Thyroid gland (tissue), 4 donors: ENCODE measurements around the gene COL1A2. TPM values are rescaled to one million over a fixed set of nuclear protein-coding genes. Genes with fewer than 3 reads are reported as not detected.

Experiments used
- DNase-seq, 2 donors: peaks; one replicate each; pipeline ENCODE4 v3.0.0-alpha.2; 2019
- H3K27ac ChIP-seq, 3 donors: fragments of 200-600 bp; sonication (generic); 1 replicate in 2 of 3; 2 replicates in 1 of 3; pipeline ENCODE4 v1.5.1; 2016 to 2019; ENCODE audit warnings: mild to moderate bottlenecking in 1 of 3, moderate library complexity in 1 of 3
- H3K27me3 ChIP-seq: fragments of 200-600 bp; sonication (generic); one replicate; pipeline ENCODE4 v1.5.1; 2019
- H3K36me3 ChIP-seq, 2 donors: fragments of 200-600 bp; sonication (generic); one replicate each; pipeline ENCODE4 v1.5.1; 2016 to 2019
- H3K4me1 ChIP-seq, 2 donors: fragments of 200-600 bp; sonication (generic); one replicate each; pipeline ENCODE4 v1.5.1; 2017 to 2019
- H3K4me3 ChIP-seq, 3 donors: fragments of 200-600 bp; sonication (generic); replicated peaks in 1 of 3; 1 replicate in 2 of 3; 2 replicates in 1 of 3; pipeline ENCODE4 v1.5.1; 2016; ENCODE audit warnings: mild to moderate bottlenecking in 1 of 3
- H3K9me3 ChIP-seq: fragments of 200-600 bp; sonication (generic); one replicate; pipeline ENCODE4 v1.5.1; 2017
- CTCF ChIP-seq, 6 experiments: fragments of 200-600 bp in 3 of 6; fragments of 450-650 bp in 3 of 6; sonication (generic) in 3 of 6; IDR thresholded peaks; one replicate each; pipeline ENCODE4 v1.5.1; 2016 to 2019; ENCODE audit warnings: antibody characterized with exemption in 6 of 6, mild to moderate bottlenecking in 2 of 6, inconsistent platforms in 1 of 6, moderate library complexity in 1 of 6
- POLR2A ChIP-seq, 2 donors: fragments of 450-650 bp; IDR thresholded peaks; one replicate each; pipeline ENCODE4 v1.6.1; 2017; ENCODE audit warnings: antibody characterized with exemption in 2 of 2, mild to moderate bottlenecking in 2 of 2, moderate library complexity in 1 of 2
- WGBS, 2 donors: methylation state at CpG; one replicate each; pipeline ENCODE4 v1.1.5; 2017; 5-methylcytosine and 5-hydroxymethylcytosine counted together
- intact Hi-C: fragments of 100-400 bp; cut with DNase I; formaldehyde crosslinking; loops from one replicate; pipeline ENCODE4 v1.15.1; 2023
- total RNA-seq, 4 donors: library from RNA; depleted of rRNA; stranded (reverse); fragments of >200 nt; gene quantifications; one replicate each; pipeline ENCODE4 v1.2.3, GENCODE V29; 2016

Gene COL1A2
- total RNA-seq, 4 donors from 2014 or later = 50.4 to 143 (median 88.4) TPM

GRCh38 chr7:94386416-94386815 lies 8.3 kb upstream of the COL1A2 start:
- Histone ChIP-seq H3K27me3 (no peaks in the 10 kb centered on the region), H3K9me3 (no peaks in the 10 kb centered on the region), H3K36me3 (no peaks in the 10 kb centered on the region), H3K4me3 (no peak overlapping the region), H3K27ac (no peak overlapping the region), H3K4me1 (no peaks in the 10 kb centered on the region)
- 90% methylated on average over 2 of the region's 2 CpGs for WGBS, 2 donors
- no peak for DNase-seq
- intact Hi-C loops = no loop called here
- TF ChIP-seq POLR2A (IDR thresholded peaks at IDR 0.05) = no peak
- TF ChIP-seq CTCF (IDR thresholded peaks at IDR 0.05) = no peak

GRCh38 chr7:94388540-94388939 lies 6.2 kb upstream of the COL1A2 start:
- Histone ChIP-seq H3K4me1 (no peaks in the 10 kb centered on the region), H3K27me3 (no peaks in the 10 kb centered on the region), H3K36me3 (no peaks in the 10 kb centered on the region), H3K27ac (no peak overlapping the region), H3K9me3 (no peaks in the 10 kb centered on the region), H3K4me3 (no peak overlapping the region)
- DNase-seq = no peak
- intact Hi-C loops = no loop called here
- WGBS, 2 donors = 84 to 93% methylated on average over 1 of the region's 1 CpG
- TF ChIP-seq CTCF (IDR thresholded peaks at IDR 0.05) (no peak), POLR2A (IDR thresholded peaks at IDR 0.05) (no peak)

- DNase-seq = no peak
- Histone ChIP-seq H3K4me3 (no peak overlapping the region), H3K27me3 (no peaks in the 10 kb centered on the region), H3K27ac (no peak overlapping the region), H3K9me3 (no peaks in the 10 kb centered on the region), H3K4me1 (peaks cover 0 to 5% of the 10 kb centered on the region in 2 donors), H3K36me3 (no peaks in the 10 kb centered on the region)
- no peak for TF ChIP-seq POLR2A (IDR thresholded peaks at IDR 0.05)
- no peak for TF ChIP-seq CTCF (IDR thresholded peaks at IDR 0.05)
- intact Hi-C loops = no loop called here
- 93 to 97% methylated on average over 1 of the region's 1 CpG for WGBS, 2 donors
Measured at GRCh38 chr7:94389381-94389780, 5.3 kb upstream of the COL1A2 start.

- no peaks in the 10 kb centered on the region for H3K36me3 ChIP-seq
- peak in 1 of 2 donors; percentile 36 for DNase-seq
- H3K4me1 ChIP-seq = peaks cover 0 to 5% of the 10 kb centered on the region in 2 donors
- no peak overlapping the region for H3K4me3 ChIP-seq
- TF ChIP-seq CTCF (IDR thresholded peaks at IDR 0.05) (no peak), POLR2A (IDR thresholded peaks at IDR 0.05) (no peak)
- H3K27me3 ChIP-seq = no peaks in the 10 kb centered on the region
- intact Hi-C loops = loop anchor here (5.0 kb wide), 1 partner anchor 100 kb away; no protein-coding TSS in a partner anchor
- no peaks in the 10 kb centered on the region for H3K9me3 ChIP-seq
- 39 to 48% methylated on average over 4 of the region's 4 CpGs for WGBS, 2 donors
- H3K27ac ChIP-seq = peak overlapping the region in 1 of 3 donors; percentile 49
Measured at GRCh38 chr7:94391726-94392392, 2.8 kb upstream of the COL1A2 start.

- no peak overlapping the region for H3K4me3 ChIP-seq
- WGBS, 2 donors = 74 to 83% methylated on average over 1 of the region's 1 CpG
Measured at GRCh38 chr7:94392393-94392786, 2.3 kb upstream of the COL1A2 start.

More at GRCh38 chr7:94392393-94392786, 2.3 kb upstream of the COL1A2 start:
- no peaks in the 10 kb centered on the region for H3K9me3 ChIP-seq
- DNase-seq = no peak
- no peaks in the 10 kb centered on the region for H3K27me3 ChIP-seq
- intact Hi-C loops = loop anchor here (5.0 kb wide), 1 partner anchor 100 kb away; no protein-coding TSS in a partner anchor
- peaks cover 0 to 5% of the 10 kb centered on the region in 2 donors for H3K4me1 ChIP-seq
- H3K27ac ChIP-seq = peak overlapping the region in 1 of 3 donors; percentile 76
- H3K36me3 ChIP-seq = no peaks in the 10 kb centered on the region
- no peak for TF ChIP-seq CTCF (IDR thresholded peaks at IDR 0.05)
- no peak for TF ChIP-seq POLR2A (IDR thresholded peaks at IDR 0.05)
